Hematopoietic multipotent progenitor cell treated with erythropoietin and hydrocortisone succinate and interleukin-3 and kit ligand, for 4 days (in vitro differentiated cells): ENCODE data around the gene FAM241B.

Experiments used
- DNase-seq: peaks from one replicate; pipeline ENCODE4 v3.0.0-alpha.2; 2015

FAM241B gene

GRCh38 chr10:69649786-69650550, 19.9 kb downstream of the FAM241B start:
- no peak for DNase-seq

GRCh38 chr10:69650589-69651261, 20.7 kb downstream of the FAM241B start:
- DNase-seq, result no peak

GRCh38 chr10:69651362-69651761, 21.3 kb downstream of the FAM241B start:
- no peak for DNase-seq

- DNase-seq, result no peak
These were observed 22.2 kb downstream of the FAM241B start for GRCh38 chr10:69652111-69652856.

GRCh38 chr10:69652857-69653199, 22.8 kb downstream of the FAM241B start:
- no peak for DNase-seq

- no peak for DNase-seq
These were observed 23.5 kb downstream of the FAM241B start for GRCh38 chr10:69653561-69653960.

- no peak for DNase-seq
These were observed 25.2 kb downstream of the FAM241B start for GRCh38 chr10:69655124-69655867.

GRCh38 chr10:69655868-69656555, 26.0 kb downstream of the FAM241B start:
- DNase-seq, result no peak

GRCh38 chr10:69656742-69657269, 26.8 kb downstream of the FAM241B start:
- no peak for DNase-seq

GRCh38 chr10:69657430-69657829, 27.4 kb downstream of the FAM241B start:
- DNase-seq, result no peak

GRCh38 chr10:69657866-69658265, 27.8 kb downstream of the FAM241B start:
- no peak for DNase-seq

GRCh38 chr10:69659241-69660038, 29.4 kb downstream of the FAM241B start:
- no peak for DNase-seq

GRCh38 chr10:69660296-69660695, 30.2 kb downstream of the FAM241B start:
- no peak for DNase-seq

- DNase-seq, result no peak
These were observed 31.5 kb downstream of the FAM241B start for GRCh38 chr10:69661414-69662172.

GRCh38 chr10:69662173-69662877, 32.3 kb downstream of the FAM241B start:
- no peak for DNase-seq

GRCh38 chr10:69662901-69663300, 32.9 kb downstream of the FAM241B start:
- no peak for DNase-seq

- peak; percentile 42 for DNase-seq
These were observed 33.4 kb downstream of the FAM241B start for GRCh38 chr10:69663369-69663947.

GRCh38 chr10:69665474-69666320, 35.6 kb downstream of the FAM241B start:
- no peak for DNase-seq

GRCh38 chr10:69666756-69667155, 36.7 kb downstream of the FAM241B start:
- no peak for DNase-seq
